Naive thymus-derived CD4-positive, alpha-beta T cell (primary cell): ENCODE data around the gene SPG7. TPM values are rescaled to one million over a fixed set of nuclear protein-coding genes. Genes with fewer than 3 reads are reported as not detected.

Experiments used
- ATAC-seq: fragments of 150-1000 bp; cut with Tn5 transposase; 2 replicates; pipeline ENCODE4 v1.10.0; 2021; ENCODE audit warnings: mild to moderate bottlenecking, moderate library complexity
- CTCF ChIA-PET: fragments of 350-600 bp; sonication (Branson Sonifier 250); formaldehyde crosslinking; loops from one replicate; lab custom pipeline; 2021; ENCODE audit warnings: antibody characterized with exemption; lab: Charles Lee
- POLR2A ChIA-PET: fragments of 350-600 bp; sonication (Branson Sonifier 250); formaldehyde crosslinking; loops from one replicate; lab custom pipeline; 2021; ENCODE audit warnings: antibody characterized with exemption, inconsistent platforms; lab: Charles Lee
- DNase-seq, 9 donors: peaks; one replicate each; pipeline versions ENCODE4 v3.0.0 to v3.0.0-alpha.2; 2020 to 2022; ENCODE audit warnings: mixed read lengths in 1 of 9
- H3K27ac ChIP-seq: one replicate; pipeline ENCODE4 v1.7.0; 2013; ENCODE audit warnings: mild to moderate bottlenecking, low read depth, low read length, moderate library complexity
- H3K27me3 ChIP-seq, 2 donors: one replicate each; pipeline ENCODE4 v1.7.0; 2013; ENCODE audit warnings: low read length in 2 of 2, mild to moderate bottlenecking in 2 of 2, moderate library complexity in 2 of 2; ENCODE audit not compliant: control insufficient read depth in 2 of 2, insufficient read depth in 2 of 2
- H3K36me3 ChIP-seq, 3 experiments: 1 replicate in 2 of 3; 2 replicates in 1 of 3; pipeline ENCODE4 v1.7.0; 2013; ENCODE audit warnings: low read length in 3 of 3, mild to moderate bottlenecking in 3 of 3, moderate library complexity in 1 of 3; ENCODE audit not compliant: insufficient read depth in 3 of 3, control insufficient read depth in 2 of 3
- H3K4me1 ChIP-seq, 2 donors: one replicate each; pipeline ENCODE4 v1.7.0; 2013; ENCODE audit warnings: low read length in 2 of 2, mild to moderate bottlenecking in 2 of 2, moderate library complexity in 1 of 2; ENCODE audit not compliant: control insufficient read depth in 2 of 2, insufficient read depth in 2 of 2
- H3K4me3 ChIP-seq: 2 replicates; pipeline ENCODE4 v1.7.0; 2013; ENCODE audit warnings: mild to moderate bottlenecking, low read length
- H3K9me3 ChIP-seq, 3 experiments: 1 replicate in 2 of 3; 2 replicates in 1 of 3; pipeline ENCODE4 v1.7.0; 2013; ENCODE audit warnings: low read length in 3 of 3; ENCODE audit not compliant: control insufficient read depth in 2 of 3
- H3K27ac Mint-ChIP-seq, 9 donors: one replicate each; pipeline ENCODE4 v1.8.0; 2020 to 2022; ENCODE audit warnings: mixed read lengths in 9 of 9, mild to moderate bottlenecking in 8 of 9, moderate library complexity in 5 of 9, inconsistent platforms in 2 of 9
- H3K27me3 Mint-ChIP-seq, 5 donors: one replicate each; pipeline ENCODE4 v1.8.0; 2021 to 2022; ENCODE audit warnings: mixed read lengths in 5 of 5, mild to moderate bottlenecking in 1 of 5
- H3K36me3 Mint-ChIP-seq, 5 donors: one replicate each; pipeline ENCODE4 v1.8.0; 2020 to 2022; ENCODE audit warnings: mixed read lengths in 5 of 5, mild to moderate bottlenecking in 3 of 5, inconsistent platforms in 1 of 5
- H3K4me1 Mint-ChIP-seq, 7 donors: one replicate each; pipeline ENCODE4 v1.8.0; 2020 to 2022; ENCODE audit warnings: mixed read lengths in 7 of 7, mild to moderate bottlenecking in 3 of 7, inconsistent platforms in 1 of 7
- H3K4me3 Mint-ChIP-seq, 10 donors: one replicate each; pipeline ENCODE4 v1.8.0; 2020 to 2022; ENCODE audit warnings: mild to moderate bottlenecking in 10 of 10, mixed read lengths in 10 of 10, moderate library complexity in 6 of 10, inconsistent platforms in 2 of 10
- H3K9me3 Mint-ChIP-seq, 11 donors: one replicate each; pipeline ENCODE4 v1.8.0; 2020 to 2022; ENCODE audit warnings: mixed read lengths in 11 of 11, mild to moderate bottlenecking in 4 of 11, inconsistent platforms in 1 of 11, moderate library complexity in 1 of 11
- intact Hi-C, 2 donors: fragments of 100-400 bp; cut with micrococcal nuclease; formaldehyde crosslinking; loops; one replicate each; pipeline ENCODE4 v1.15.1; 2023
- polyA plus RNA-seq, 2 donors: library from polyadenylated mRNA; unstranded; fragments of 300-500 nt; fragmentation: Illumina TruSeq; gene quantifications; one replicate each; pipeline ENCODE4 v1.2.3, GENCODE V29; 2021
- total RNA-seq, 6 experiments: library from RNA in 5 of 6; stranded (reverse) in 5 of 6; gene quantifications; 1 replicate in 5 of 6; 2 replicates in 1 of 6; pipeline ENCODE4 v1.2.3 and lab custom pipeline; 2021 to 2026

Gene SPG7
- total and polyA plus RNA-seq, 7 experiments from 2014 or later, result 48.6 to 181 (median 151) TPM

DNA sequence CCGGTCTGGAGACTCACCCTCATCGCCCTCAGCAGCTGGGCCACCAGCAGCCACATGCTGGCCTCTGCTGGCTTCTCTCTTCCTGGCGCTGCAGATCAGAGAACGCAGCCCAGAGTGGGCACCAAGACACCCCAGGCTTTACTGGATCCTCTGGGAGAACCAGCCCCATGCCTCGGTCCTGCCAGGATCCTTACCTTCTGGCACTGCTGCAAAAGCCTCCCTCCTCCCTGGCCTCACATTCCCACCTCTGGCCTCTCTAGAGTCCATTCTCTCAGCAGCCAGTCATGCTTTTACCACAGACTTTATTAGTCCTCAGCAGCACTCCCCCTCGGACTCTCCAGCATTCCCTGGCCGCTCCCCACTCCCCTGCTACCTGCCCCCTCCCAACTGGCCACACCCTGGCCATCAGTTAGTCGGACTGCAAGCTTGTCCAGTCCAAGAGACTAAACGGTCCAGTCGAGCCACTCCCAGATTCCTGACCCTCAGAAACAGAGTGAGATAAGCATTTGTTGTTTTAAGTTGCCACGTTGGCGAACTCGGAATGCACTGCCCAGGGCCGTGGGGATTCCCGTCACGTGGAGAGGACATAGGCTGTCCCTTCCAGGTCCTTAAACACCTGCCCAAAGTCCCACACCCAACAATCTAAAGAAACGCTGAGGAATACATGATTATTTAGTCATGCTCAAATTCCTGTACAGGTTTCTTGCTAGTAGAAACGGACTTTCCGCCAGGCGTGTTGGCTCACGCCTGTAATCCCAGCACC is 5.9 kb upstream of the SPG7 start:
- Histone ChIP-seq H3K4me1 (peaks cover 20 to 24% of the 10 kb centered on the region in 2 donors), H3K9me3 (no peaks in the 10 kb centered on the region), H3K4me3 (no peak overlapping the region), H3K27me3 (no peaks in the 10 kb centered on the region), H3K27ac (no peak overlapping the region), H3K36me3 (peaks cover 0 to 3% (median 0%) of the 10 kb centered on the region in 3 experiments)
- Mint-ChIP-seq H3K4me1 (peaks cover 13 to 24% (median 23%) of the 10 kb centered on the region in 7 donors), H3K9me3 (no peaks in the 10 kb centered on the region), H3K36me3 (peaks cover 0 to 1% (median 0%) of the 10 kb centered on the region in 5 donors), H3K27ac (peak overlapping the region in 4 of 9 donors; percentile 25 to 70 (median 58)), H3K4me3 (no peak overlapping the region), H3K27me3 (no peaks in the 10 kb centered on the region)
- CTCF ChIA-PET, result interaction anchor here (0.7 kb wide), 1 partner anchor 18 kb away, joined by 3 read pairs; no protein-coding TSS in a partner anchor
- intact Hi-C loops, result no loop called here
- DNase-seq (no peak), ATAC-seq (no peak)
- POLR2A ChIA-PET, result interaction anchor here (1.1 kb wide), 1 partner anchor 28 kb away, joined by 4 read pairs; no protein-coding TSS in a partner anchor

DNA sequence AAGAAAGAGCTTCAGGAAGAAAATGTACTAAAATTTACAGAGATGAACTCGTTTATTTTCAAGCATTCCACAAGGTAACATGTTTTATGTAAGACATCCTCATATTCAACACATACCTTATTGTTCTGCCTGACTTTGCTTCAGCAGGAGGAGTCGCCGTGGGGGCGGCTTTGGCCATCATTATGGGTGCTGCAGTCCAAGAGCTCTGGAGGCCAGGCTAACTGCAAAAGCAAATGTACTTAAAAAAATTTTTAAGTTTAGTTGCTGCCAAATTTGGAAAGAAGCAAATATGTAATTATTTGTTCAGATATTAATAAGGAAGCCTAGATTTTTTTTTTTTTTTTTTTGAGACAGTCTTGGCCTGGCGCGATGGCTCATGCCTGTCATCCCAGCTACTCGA is 4.1 kb upstream of the SPG7 start:
- intact Hi-C loops, result no loop called here
- Histone ChIP-seq H3K4me1 (peaks cover 27 to 29% of the 10 kb centered on the region in 2 donors), H3K36me3 (no peaks in the 10 kb centered on the region), H3K27ac (no peak overlapping the region), H3K27me3 (no peaks in the 10 kb centered on the region), H3K9me3 (no peaks in the 10 kb centered on the region), H3K4me3 (no peak overlapping the region)
- POLR2A ChIA-PET, result interaction anchor here (0.6 to 1.3 kb wide), 4 partner anchors 12 to 88 kb away, joined by 3 to 4 read pairs (median 4); no protein-coding TSS in a partner anchor
- ATAC-seq, result no peak
- Mint-ChIP-seq H3K9me3 (peaks cover 0 to 2% (median 0%) of the 10 kb centered on the region in 11 donors), H3K4me3 (no peak overlapping the region), H3K36me3 (peaks cover 0 to 1% (median 0%) of the 10 kb centered on the region in 5 donors), H3K27me3 (no peaks in the 10 kb centered on the region), H3K4me1 (peaks cover 11 to 29% (median 28%) of the 10 kb centered on the region in 7 donors), H3K27ac (peak overlapping the region in 7 of 9 donors; percentile 11 to 82 (median 52))
- no peak for DNase-seq
- CTCF ChIA-PET, result interaction anchor here (1.0 kb wide), 1 partner anchor 10 kb away, joined by 3 read pairs; no protein-coding TSS in a partner anchor

DNA sequence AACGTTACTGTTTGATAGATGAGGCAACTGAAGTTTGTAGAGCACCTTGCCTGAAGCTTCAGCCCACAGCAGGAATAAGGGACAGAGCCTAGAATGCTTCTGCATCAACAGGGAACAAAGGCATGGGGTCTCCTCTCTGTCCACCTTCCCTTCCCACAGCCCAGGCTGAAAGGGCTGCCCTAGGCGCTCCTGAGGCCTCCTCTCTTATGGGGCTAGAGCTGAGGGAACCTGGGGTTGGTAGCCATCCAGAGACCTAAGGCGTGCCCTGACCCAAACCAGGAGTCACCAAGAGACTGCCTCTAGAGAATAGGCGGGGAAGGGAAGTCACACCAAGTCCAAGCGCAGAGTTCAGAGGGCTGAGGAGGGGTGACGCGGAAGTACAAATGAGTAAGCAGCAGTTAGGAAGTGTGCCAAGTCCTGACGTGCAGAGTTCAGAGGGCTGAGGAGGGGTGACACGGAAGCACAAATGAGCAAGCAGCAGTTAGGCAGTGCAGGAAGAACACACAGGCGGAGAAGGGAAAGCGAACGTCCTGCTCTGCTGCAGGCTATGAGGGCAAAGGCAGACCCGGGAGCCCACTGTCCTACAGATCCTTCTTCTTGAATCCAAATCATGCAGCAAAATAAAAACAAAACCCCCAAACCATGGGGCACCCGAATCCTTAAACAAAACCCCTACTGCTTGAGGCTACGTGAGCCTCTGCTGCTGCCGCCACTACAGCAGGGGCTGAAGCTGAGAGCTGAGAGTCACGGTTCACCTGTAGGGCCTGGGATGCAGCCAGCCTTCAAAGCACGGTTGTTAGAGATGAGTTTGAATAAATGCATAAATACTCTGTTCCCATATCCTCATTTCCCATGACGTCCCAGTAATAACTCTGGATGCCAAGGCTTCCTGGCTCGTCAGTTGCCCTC is 2.7 kb upstream of the SPG7 start:
- intact Hi-C loops, result loop anchor here (1.0 to 5.0 kb wide), 11 partner anchors 15 to 693 kb away; partner anchors contain the start of genes ANKRD11 (in 1 of the 2), APRT (in 1 of the 2), CHMP1A (in 1 of the 2) and GALNS (in 1 of the 2)
- Mint-ChIP-seq H3K4me1 (peaks cover 14 to 43% (median 31%) of the 10 kb centered on the region in 7 donors), H3K27ac (peak overlapping the region; percentile 85 to 96 (median 93)), H3K9me3 (peaks cover 0 to 2% (median 0%) of the 10 kb centered on the region in 11 donors), H3K36me3 (no peaks in the 10 kb centered on the region), H3K4me3 (peak overlapping the region; percentile 80 to 94 (median 84)), H3K27me3 (no peaks in the 10 kb centered on the region)
- Histone ChIP-seq H3K9me3 (no peaks in the 10 kb centered on the region), H3K4me1 (peaks cover 30 to 33% of the 10 kb centered on the region in 2 donors), H3K27me3 (no peaks in the 10 kb centered on the region), H3K4me3 (peak overlapping the region; percentile 42), H3K36me3 (peaks cover 0 to 3% (median 2%) of the 10 kb centered on the region in 3 experiments), H3K27ac (peak overlapping the region; percentile 86)
- CTCF ChIA-PET, result interaction anchor here (0.5 kb wide), 1 partner anchor 145 kb away, joined by 3 read pairs; no protein-coding TSS in a partner anchor
- POLR2A ChIA-PET, result interaction anchor here (0.5 to 5.2 kb wide), 9 partner anchors 15 to 264 kb away, joined by 3 to 68 read pairs (median 3); partner anchors contain the start of gene ANKRD11
- ATAC-seq (peak; percentile 77), DNase-seq (peak; percentile 68 to 94 (median 90))

DNA sequence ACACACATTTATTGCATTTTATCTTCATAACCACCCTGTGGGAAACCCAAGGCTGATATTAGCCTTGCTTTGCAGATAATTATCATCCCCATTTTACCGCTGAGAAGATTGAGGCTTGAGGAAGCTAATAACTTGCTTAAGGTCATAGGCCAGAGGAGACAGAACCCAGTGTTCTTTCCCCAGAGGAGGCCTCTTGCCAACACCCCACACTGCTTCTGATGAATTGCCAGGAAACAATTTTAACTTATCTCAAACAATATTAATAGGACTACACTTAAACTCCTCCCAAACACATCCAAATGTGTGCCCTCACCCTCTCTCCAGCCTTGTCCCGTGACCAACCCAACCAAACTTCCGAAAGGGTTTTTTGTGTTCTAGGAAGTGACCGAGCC is 2.1 kb upstream of the SPG7 start:
- Histone ChIP-seq H3K36me3 (peaks cover 0 to 9% (median 8%) of the 10 kb centered on the region in 3 experiments), H3K4me1 (peaks cover 30 to 33% of the 10 kb centered on the region in 2 donors), H3K27ac (peak overlapping the region; percentile 86), H3K4me3 (peak overlapping the region; percentile 42), H3K9me3 (no peaks in the 10 kb centered on the region), H3K27me3 (no peaks in the 10 kb centered on the region)
- Mint-ChIP-seq H3K4me3 (peak overlapping the region; percentile 53 to 94 (median 84)), H3K36me3 (peaks cover 0 to 1% (median 0%) of the 10 kb centered on the region in 5 donors), H3K9me3 (peaks cover 0 to 2% (median 0%) of the 10 kb centered on the region in 11 donors), H3K27me3 (no peaks in the 10 kb centered on the region), H3K27ac (peak overlapping the region; percentile 85 to 96 (median 93)), H3K4me1 (peaks cover 14 to 46% (median 31%) of the 10 kb centered on the region in 7 donors)
- ATAC-seq, result no peak
- intact Hi-C loops, result loop anchor here (5.0 kb wide), 5 partner anchors 99 to 694 kb away; partner anchors contain the start of genes APRT (in 1 of the 2), CHMP1A (in 1 of the 2), GALNS (in 1 of the 2) and SPATA33 (in 1 of the 2)
- ChIA-PET POLR2A (interaction anchor here (0.7 to 5.2 kb wide), 6 partner anchors 16 to 192 kb away, joined by 3 to 68 read pairs (median 4); partner anchors contain the start of gene ANKRD11), CTCF (interaction anchor here (0.7 kb wide), 1 partner anchor 9 kb away, joined by 4 read pairs; no protein-coding TSS in a partner anchor)
- DNase-seq, result no peak

DNA sequence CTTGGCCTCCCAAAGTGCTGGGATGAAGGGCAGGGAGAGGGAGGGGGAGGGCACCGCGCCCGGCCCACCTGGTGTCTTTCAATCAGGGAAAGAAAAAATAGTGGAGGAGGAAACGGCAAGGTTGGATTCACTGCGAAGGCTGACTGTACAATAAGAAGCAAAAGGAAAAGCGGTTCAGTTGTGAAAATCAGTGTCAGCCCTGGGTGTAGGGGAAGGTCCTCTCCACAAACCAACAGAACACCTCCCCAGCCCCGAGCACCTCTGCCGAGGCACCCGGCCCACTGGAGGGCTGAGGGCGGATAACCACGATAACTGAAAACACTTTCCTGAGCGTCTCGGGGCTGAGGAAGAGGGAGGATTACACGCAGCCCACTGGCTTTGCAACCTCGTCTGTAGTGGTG is 1.4 kb upstream of the SPG7 start:
- no peak for ATAC-seq
- Histone ChIP-seq H3K27ac (peak overlapping the region; percentile 86), H3K36me3 (peaks cover 0 to 15% (median 11%) of the 10 kb centered on the region in 3 experiments), H3K4me3 (peak overlapping the region; percentile 64), H3K27me3 (no peaks in the 10 kb centered on the region), H3K4me1 (peaks cover 30 to 33% of the 10 kb centered on the region in 2 donors), H3K9me3 (no peaks in the 10 kb centered on the region)
- POLR2A ChIA-PET, result interaction anchor here (0.6 to 5.2 kb wide), 19 partner anchors 12 to 265 kb away, joined by 3 to 68 read pairs (median 4); partner anchors contain the start of gene ANKRD11
- no peaks in the 10 kb centered on the region for H3K27me3 Mint-ChIP-seq
- H3K9me3 Mint-ChIP-seq, result peaks cover 0 to 5% (median 0%) of the 10 kb centered on the region in 11 donors
- peaks cover 14 to 46% (median 31%) of the 10 kb centered on the region in 7 donors for H3K4me1 Mint-ChIP-seq
- intact Hi-C loops, result loop anchor here (1.0 to 5.0 kb wide), 6 partner anchors 99 to 694 kb away; partner anchors contain the start of genes APRT (in 1 of the 2), CHMP1A (in 1 of the 2), GALNS (in 1 of the 2) and SPATA33 (in 1 of the 2)
- CTCF ChIA-PET, result interaction anchor here (0.7 kb wide), 1 partner anchor 9 kb away, joined by 4 read pairs; no protein-coding TSS in a partner anchor
- H3K4me3 Mint-ChIP-seq, result peak overlapping the region; percentile 79 to 94 (median 82)
- peak in 4 of 9 donors; percentile 14 to 42 (median 21) for DNase-seq
- peak overlapping the region; percentile 83 to 93 (median 92) for H3K27ac Mint-ChIP-seq
- H3K36me3 Mint-ChIP-seq, result peaks cover 0 to 5% (median 0%) of the 10 kb centered on the region in 5 donors
